OCI-LY1 (cell line): ENCODE measurements around the gene ADAMTS8.

Source experiments
- H2AFZ ChIP-seq: fragments of 200-600 bp; sonication (generic), shearing (Covaris generic); 2 replicates; pipeline ENCODE4 v1.6.0; 2014; ENCODE audit warnings: antibody characterized with exemption, mild to moderate bottlenecking, low read length
- H3F3A ChIP-seq: fragments of 200-600 bp; sonication (generic), shearing (Covaris generic); 2 replicates; pipeline ENCODE4 v1.6.0; 2014; ENCODE audit warnings: mild to moderate bottlenecking, antibody characterized with exemption, low read length, moderate library complexity; ENCODE audit not compliant: insufficient read depth
- H3K27ac ChIP-seq: fragments of 200-600 bp; sonication (generic); 2 replicates; pipeline ENCODE4 v1.5.1; 2014; ENCODE audit warnings: low read length, mixed run types, mild to moderate bottlenecking, low read depth; ENCODE audit not compliant: poor library complexity, severe bottlenecking
- H3K27me3 ChIP-seq: fragments of 200-600 bp; sonication (generic); 2 replicates; pipeline ENCODE4 v1.6.0; 2014; ENCODE audit warnings: antibody characterized with exemption, mild to moderate bottlenecking, low read length, moderate library complexity; ENCODE audit not compliant: insufficient read depth
- H3K36me3 ChIP-seq: fragments of 200-600 bp; sonication (generic); 2 replicates; pipeline ENCODE4 v1.6.1; 2014; ENCODE audit warnings: mild to moderate bottlenecking, antibody characterized with exemption, low read length, moderate library complexity, mixed read lengths; ENCODE audit not compliant: insufficient read depth
- H3K4me1 ChIP-seq: fragments of 200-600 bp; sonication (generic); 2 replicates; pipeline ENCODE4 v1.5.1; 2014; ENCODE audit warnings: mild to moderate bottlenecking, low read length, moderate library complexity; ENCODE audit not compliant: insufficient read depth, severe bottlenecking
- H3K4me2 ChIP-seq: fragments of 200-600 bp; sonication (generic), shearing (Covaris generic); 2 replicates; pipeline ENCODE4 v1.6.1; 2014; ENCODE audit warnings: low read length
- H3K4me3 ChIP-seq: fragments of 200-600 bp; sonication (generic); 2 replicates; pipeline ENCODE4 v1.5.1; 2014; ENCODE audit warnings: low read length, low read depth, mild to moderate bottlenecking, mixed read lengths; ENCODE audit not compliant: poor library complexity, severe bottlenecking
- H3K79me2 ChIP-seq: fragments of 200-600 bp; shearing (Covaris generic); 2 replicates; pipeline ENCODE4 v1.6.1; 2016; ENCODE audit warnings: mixed run types, low read length, mixed read lengths; ENCODE audit not compliant: insufficient read depth
- H3K9ac ChIP-seq: fragments of 200-600 bp; sonication (generic), shearing (Covaris generic); 2 replicates; pipeline ENCODE4 v1.6.1; 2014; ENCODE audit warnings: mild to moderate bottlenecking, low read length, mixed read lengths
- H3K9me2 ChIP-seq: fragments of 200-600 bp; sonication (generic), shearing (Covaris generic); 2 replicates; pipeline ENCODE4 v1.6.1; 2014; ENCODE audit warnings: low read depth, mild to moderate bottlenecking, low read length, mixed read lengths
- H3K9me3 ChIP-seq: fragments of 200-600 bp; shearing (Covaris generic); 2 replicates; pipeline ENCODE4 v1.6.1; 2014; ENCODE audit warnings: low read length, mixed read lengths
- H4K20me1 ChIP-seq: fragments of 200-600 bp; sonication (generic), shearing (Covaris generic); 2 replicates; pipeline ENCODE4 v1.6.0; 2016; ENCODE audit warnings: mild to moderate bottlenecking, low read length; ENCODE audit not compliant: insufficient read depth
- EZH2 ChIP-seq: fragments of 200-600 bp; sonication (generic), shearing (Covaris generic); IDR thresholded peaks from 2 replicates; pipeline ENCODE4 v1.8.0; 2017; ENCODE audit warnings: borderline replicate concordance, mixed run types, mild to moderate bottlenecking, antibody characterized with exemption, low read length, moderate library complexity, mixed read lengths
- TF ChIP-seq, protein P1 (sequence below): fragments of 200-600 bp; sonication (generic), shearing (Covaris generic); IDR thresholded peaks from 2 replicates; pipeline ENCODE4 v1.5.1; 2017; ENCODE audit warnings: mild to moderate bottlenecking, antibody characterized with exemption, low read length, moderate library complexity, mixed read lengths

ADAMTS8 gene

DNA sequence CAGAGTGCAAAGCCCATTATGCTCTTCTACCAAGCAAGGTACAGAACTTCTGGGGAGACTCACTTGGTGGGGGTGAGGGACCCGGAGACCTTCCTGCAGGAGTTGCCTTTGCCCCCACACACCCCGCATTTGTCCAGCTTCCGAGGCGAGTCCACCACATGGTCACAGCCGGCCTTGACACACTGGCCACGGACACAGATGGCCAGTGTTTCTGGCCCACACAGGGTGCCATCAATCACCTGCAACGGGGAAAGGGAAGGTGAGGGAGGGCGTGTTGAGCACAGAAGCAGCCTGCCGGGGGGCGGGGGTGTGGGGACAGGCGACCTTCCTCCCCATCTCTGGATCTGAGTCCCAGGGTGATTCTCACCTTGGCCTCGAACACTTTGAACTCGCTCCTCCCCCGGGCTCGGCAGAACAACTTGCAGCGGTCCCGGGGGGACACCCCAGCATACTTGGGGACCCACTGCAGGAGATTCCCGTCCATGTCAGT is 20.0 kb downstream of the ADAMTS8 start:
- no peaks in the 10 kb centered on the region for H3K9me2 ChIP-seq
- H3K4me2 ChIP-seq: no peak overlapping the region
- H3F3A ChIP-seq: no peaks in the 10 kb centered on the region
- H3K79me2 ChIP-seq: no peaks in the 10 kb centered on the region
- no peaks in the 10 kb centered on the region for H4K20me1 ChIP-seq
- H3K27me3 ChIP-seq: no peaks in the 10 kb centered on the region
- no peak overlapping the region for H3K27ac ChIP-seq
- H2AFZ ChIP-seq: no peak overlapping the region
- no peak overlapping the region for H3K4me3 ChIP-seq
- no peak overlapping the region for H3K9ac ChIP-seq
- TF ChIP-seq, protein P1, sequence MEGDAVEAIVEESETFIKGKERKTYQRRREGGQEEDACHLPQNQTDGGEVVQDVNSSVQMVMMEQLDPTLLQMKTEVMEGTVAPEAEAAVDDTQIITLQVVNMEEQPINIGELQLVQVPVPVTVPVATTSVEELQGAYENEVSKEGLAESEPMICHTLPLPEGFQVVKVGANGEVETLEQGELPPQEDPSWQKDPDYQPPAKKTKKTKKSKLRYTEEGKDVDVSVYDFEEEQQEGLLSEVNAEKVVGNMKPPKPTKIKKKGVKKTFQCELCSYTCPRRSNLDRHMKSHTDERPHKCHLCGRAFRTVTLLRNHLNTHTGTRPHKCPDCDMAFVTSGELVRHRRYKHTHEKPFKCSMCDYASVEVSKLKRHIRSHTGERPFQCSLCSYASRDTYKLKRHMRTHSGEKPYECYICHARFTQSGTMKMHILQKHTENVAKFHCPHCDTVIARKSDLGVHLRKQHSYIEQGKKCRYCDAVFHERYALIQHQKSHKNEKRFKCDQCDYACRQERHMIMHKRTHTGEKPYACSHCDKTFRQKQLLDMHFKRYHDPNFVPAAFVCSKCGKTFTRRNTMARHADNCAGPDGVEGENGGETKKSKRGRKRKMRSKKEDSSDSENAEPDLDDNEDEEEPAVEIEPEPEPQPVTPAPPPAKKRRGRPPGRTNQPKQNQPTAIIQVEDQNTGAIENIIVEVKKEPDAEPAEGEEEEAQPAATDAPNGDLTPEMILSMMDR: no peak
- TF ChIP-seq EZH2: no peak
- H3K4me1 ChIP-seq: no peaks in the 10 kb centered on the region
- H3K36me3 ChIP-seq: no peaks in the 10 kb centered on the region
- H3K9me3 ChIP-seq: no peaks in the 10 kb centered on the region

DNA sequence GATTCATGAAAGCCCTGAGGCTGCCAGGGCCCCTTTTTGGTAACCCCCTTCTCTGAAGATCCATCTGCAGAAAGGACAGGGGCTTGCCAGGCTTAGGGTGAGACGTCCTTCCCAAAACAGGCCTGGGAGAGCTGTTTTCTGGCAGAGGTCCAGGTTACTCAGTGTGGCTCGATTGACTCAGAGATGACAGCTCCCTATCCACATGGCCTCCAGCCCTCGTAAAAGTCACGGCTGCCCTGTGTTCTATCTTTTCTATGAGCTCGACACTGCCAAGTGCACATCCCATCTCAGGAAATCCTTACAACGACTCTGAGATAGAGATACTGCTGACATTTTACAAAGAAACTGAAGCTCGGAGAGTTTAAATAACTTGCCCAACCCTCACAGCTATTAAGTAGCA is 20.4 kb downstream of the ADAMTS8 start:
- H3K79me2 ChIP-seq: no peaks in the 10 kb centered on the region
- H2AFZ ChIP-seq: no peak overlapping the region
- H3K9me2 ChIP-seq: no peaks in the 10 kb centered on the region
- no peak overlapping the region for H3K9ac ChIP-seq
- no peaks in the 10 kb centered on the region for H3F3A ChIP-seq
- no peak for TF ChIP-seq EZH2
- TF ChIP-seq, protein P1: no peak
- no peak overlapping the region for H3K27ac ChIP-seq
- H3K4me2 ChIP-seq: no peak overlapping the region
- H4K20me1 ChIP-seq: no peaks in the 10 kb centered on the region
- H3K4me1 ChIP-seq: no peaks in the 10 kb centered on the region
- H3K4me3 ChIP-seq: no peak overlapping the region
- H3K27me3 ChIP-seq: no peaks in the 10 kb centered on the region
- H3K36me3 ChIP-seq: no peaks in the 10 kb centered on the region
- no peaks in the 10 kb centered on the region for H3K9me3 ChIP-seq

DNA sequence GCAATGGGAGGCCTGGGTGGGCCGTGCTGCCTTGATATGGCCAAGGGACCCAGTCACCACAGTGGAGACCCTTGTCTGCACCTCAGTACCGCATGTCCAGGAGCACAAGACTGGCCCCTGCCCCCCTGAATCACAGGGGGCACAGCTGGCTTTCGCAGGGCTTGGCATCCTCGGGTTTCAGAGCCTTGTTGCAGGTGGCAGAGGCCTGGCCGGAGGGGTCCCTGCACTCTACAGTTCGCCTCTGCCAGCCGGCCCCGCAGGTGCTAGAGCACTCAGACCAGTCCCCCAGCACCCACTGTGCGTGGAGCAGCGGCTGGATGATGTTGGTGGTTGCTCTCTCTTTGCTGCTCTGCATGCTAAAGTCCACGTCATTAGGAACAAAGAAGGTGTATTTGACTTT is 23.0 kb downstream of the ADAMTS8 start:
- Histone ChIP-seq H3K4me3 (no peak overlapping the region), H2AFZ (no peak overlapping the region), H3K27ac (no peak overlapping the region), H3K9me2 (no peaks in the 10 kb centered on the region), H4K20me1 (no peaks in the 10 kb centered on the region), H3K27me3 (no peaks in the 10 kb centered on the region), H3K9ac (no peak overlapping the region), H3F3A (no peaks in the 10 kb centered on the region), H3K79me2 (no peaks in the 10 kb centered on the region), H3K4me2 (no peak overlapping the region), H3K9me3 (no peaks in the 10 kb centered on the region), H3K4me1 (no peaks in the 10 kb centered on the region), H3K36me3 (no peaks in the 10 kb centered on the region)
- TF ChIP-seq, protein P1: no peak
